Keratinocyte (primary cell): ENCODE measurements around the gene BEND5. TPM values are rescaled to one million over a fixed set of nuclear protein-coding genes. Genes with fewer than 3 reads are reported as not detected.

Experiments
- DNase-seq: peaks from one replicate; pipeline ENCODE4 v3.0.0-alpha.2; 2011; ENCODE audit warnings: low read depth, missing footprints, low spot score
- FAIRE-seq: peaks from 2 replicates; lab custom pipeline; 2011; peaks lifted over from hg19 to GRCh38; lab: Jason Lieb, UNC
- H2AFZ ChIP-seq: 2 replicates; pipeline ENCODE4 v1.6.0; 2012; ENCODE audit warnings: low read length, control low read depth, inconsistent platforms; ENCODE audit not compliant: control insufficient read depth
- H3K27ac ChIP-seq: 2 replicates; pipeline ENCODE4 v1.5.1; 2011; ENCODE audit warnings: low read length; ENCODE audit not compliant: control insufficient read depth, insufficient read depth
- H3K27me3 ChIP-seq: 3 replicates; pipeline ENCODE4 v1.6.0; 2011; ENCODE audit warnings: low read length; ENCODE audit not compliant: control insufficient read depth, insufficient read depth; ENCODE audit errors: extremely low read depth
- H3K36me3 ChIP-seq, 2 experiments: 2 replicates in 1 of 2; 3 replicates in 1 of 2; pipeline ENCODE4 v1.5.1; 2011; ENCODE audit warnings: low read length in 2 of 2, mild to moderate bottlenecking in 1 of 2; ENCODE audit not compliant: control insufficient read depth in 2 of 2, insufficient read depth in 2 of 2; ENCODE audit errors: extremely low read depth in 1 of 2
- H3K4me1 ChIP-seq: 3 replicates; pipeline ENCODE4 v1.5.1; 2011; ENCODE audit warnings: low read length; ENCODE audit not compliant: control insufficient read depth, insufficient read depth; ENCODE audit errors: extremely low read depth
- H3K4me2 ChIP-seq: 3 replicates; pipeline ENCODE4 v1.6.0; 2011; ENCODE audit warnings: low read depth, low read length; ENCODE audit not compliant: control insufficient read depth, insufficient read depth; ENCODE audit errors: extremely low read depth
- H3K4me3 ChIP-seq, 3 experiments: fragments of 200-600 bp in 1 of 3; sonication (generic) in 1 of 3; 2 replicates in 2 of 3; 3 replicates in 1 of 3; pipeline ENCODE4 v1.5.1; 2011 to 2016; ENCODE audit warnings: low read length in 3 of 3, mild to moderate bottlenecking in 3 of 3, control low read depth in 2 of 3, inconsistent platforms in 1 of 3, low read depth in 1 of 3, mixed read lengths in 1 of 3, mixed run types in 1 of 3, moderate library complexity in 1 of 3; ENCODE audit not compliant: control insufficient read depth in 2 of 3, insufficient read depth in 2 of 3; ENCODE audit errors: extremely low read depth in 1 of 3
- H3K79me2 ChIP-seq: 2 replicates; pipeline ENCODE4 v1.6.0; 2012; ENCODE audit warnings: low read length; ENCODE audit not compliant: control insufficient read depth, insufficient read depth
- H3K9ac ChIP-seq: 3 replicates; pipeline ENCODE4 v1.6.0; 2011; ENCODE audit warnings: low read length; ENCODE audit not compliant: control insufficient read depth, insufficient read depth; ENCODE audit errors: extremely low read depth
- H3K9me1 ChIP-seq: 3 replicates; pipeline ENCODE4 v1.6.0; 2011; ENCODE audit warnings: low read length; ENCODE audit not compliant: control insufficient read depth, insufficient read depth; ENCODE audit errors: extremely low read depth
- H3K9me3 ChIP-seq: 2 replicates; pipeline ENCODE4 v1.5.1; 2012; ENCODE audit warnings: low read depth, low read length; ENCODE audit not compliant: control insufficient read depth
- H4K20me1 ChIP-seq: 3 replicates; pipeline ENCODE4 v1.6.0; 2011; ENCODE audit warnings: low read length; ENCODE audit not compliant: control insufficient read depth, insufficient read depth; ENCODE audit errors: extremely low read depth
- EZH2 ChIP-seq: IDR thresholded peaks from one replicate; pipeline ENCODE4 v1.6.1; 2012; ENCODE audit warnings: inconsistent platforms, mild to moderate bottlenecking, low read length, moderate library complexity
- dilution Hi-C: fragments of 300-500 bp; cut with MboI; formaldehyde crosslinking; loops from one replicate; pipeline ENCODE4 v1.7.0; 2020; ENCODE audit warnings: low sequenced_read_pairs; ENCODE audit not compliant: extremely low pct_ligation_motif_present
- polyA plus RNA-seq, 5 experiments: library from polyadenylated mRNA; depleted of rRNA in 3 of 5; stranded (reverse) in 3 of 5; stranded (forward) in 1 of 5; unstranded in 1 of 5; fragments of >200 nt; gene quantifications; 1 replicate in 1 of 5; 2 replicates in 3 of 5; 3 replicates in 1 of 5; pipeline versions ENCODE4 v1.2.1 to v1.2.3, GENCODE V29; 2011 to 2012; ENCODE audit warnings: missing spikeins in 2 of 5, low read depth in 1 of 5, low replicate concordance in 1 of 5
- TF ChIP-seq, protein P1 (sequence below), 3 experiments: IDR thresholded peaks in 1 of 3; conservative IDR thresholded peaks in 1 of 3; optimal IDR thresholded peaks in 1 of 3; 2 replicates in 2 of 3; 3 replicates in 1 of 3; pipeline versions ENCODE3 to v1.5.1; 2011; ENCODE audit warnings: low read length in 3 of 3, mild to moderate bottlenecking in 3 of 3, moderate library complexity in 2 of 3, control low read depth in 1 of 3, inconsistent platforms in 1 of 3; ENCODE audit not compliant: insufficient read depth in 2 of 3; ENCODE audit errors: extremely low read depth in 1 of 3

Gene BEND5
- polyA plus RNA-seq, 1 donor (not counting 4 experiments of a cell fraction or from before 2014, with no cell fraction given): not detected

DNA sequence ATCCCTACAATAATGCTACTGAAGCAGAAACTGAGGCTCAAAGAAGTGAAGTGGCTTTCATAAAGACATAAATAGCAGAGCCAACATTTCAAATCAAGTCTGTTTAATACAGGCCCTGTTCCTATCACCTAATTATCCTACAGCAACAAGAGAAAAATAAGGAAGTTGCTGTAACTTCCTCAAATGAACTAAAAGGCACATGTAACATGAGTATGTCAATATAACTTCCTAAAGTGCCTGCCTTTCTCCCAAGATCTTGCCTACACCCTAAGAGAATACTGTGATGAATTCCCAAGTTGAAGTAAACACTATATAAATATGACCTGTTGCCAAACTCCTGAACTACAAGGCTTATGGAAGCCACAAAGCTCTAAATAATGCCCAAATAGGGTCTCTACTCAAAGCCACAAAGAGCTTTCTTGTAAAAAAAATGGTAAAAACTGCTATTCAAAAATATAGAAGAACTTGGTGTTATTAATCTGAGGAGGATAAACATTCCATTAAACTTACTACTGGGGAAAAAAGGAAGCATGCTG lies 8.6 kb downstream of the BEND5 start:
- dilution Hi-C loops: no loop called here
- FAIRE-seq (no peak), DNase-seq (no peak)
- Histone ChIP-seq H3K9me1 (no peaks in the 10 kb centered on the region), H3K4me2 (no peak overlapping the region), H3K27me3 (peaks cover 5% of the 10 kb centered on the region), H3K4me3 (no peak overlapping the region), H3K36me3 (no peaks in the 10 kb centered on the region), H3K79me2 (no peaks in the 10 kb centered on the region), H4K20me1 (no peaks in the 10 kb centered on the region), H3K27ac (no peak overlapping the region), H2AFZ (no peak overlapping the region), H3K9me3 (no peaks in the 10 kb centered on the region), H3K4me1 (no peaks in the 10 kb centered on the region), H3K9ac (no peak overlapping the region)
- TF ChIP-seq, protein P1, sequence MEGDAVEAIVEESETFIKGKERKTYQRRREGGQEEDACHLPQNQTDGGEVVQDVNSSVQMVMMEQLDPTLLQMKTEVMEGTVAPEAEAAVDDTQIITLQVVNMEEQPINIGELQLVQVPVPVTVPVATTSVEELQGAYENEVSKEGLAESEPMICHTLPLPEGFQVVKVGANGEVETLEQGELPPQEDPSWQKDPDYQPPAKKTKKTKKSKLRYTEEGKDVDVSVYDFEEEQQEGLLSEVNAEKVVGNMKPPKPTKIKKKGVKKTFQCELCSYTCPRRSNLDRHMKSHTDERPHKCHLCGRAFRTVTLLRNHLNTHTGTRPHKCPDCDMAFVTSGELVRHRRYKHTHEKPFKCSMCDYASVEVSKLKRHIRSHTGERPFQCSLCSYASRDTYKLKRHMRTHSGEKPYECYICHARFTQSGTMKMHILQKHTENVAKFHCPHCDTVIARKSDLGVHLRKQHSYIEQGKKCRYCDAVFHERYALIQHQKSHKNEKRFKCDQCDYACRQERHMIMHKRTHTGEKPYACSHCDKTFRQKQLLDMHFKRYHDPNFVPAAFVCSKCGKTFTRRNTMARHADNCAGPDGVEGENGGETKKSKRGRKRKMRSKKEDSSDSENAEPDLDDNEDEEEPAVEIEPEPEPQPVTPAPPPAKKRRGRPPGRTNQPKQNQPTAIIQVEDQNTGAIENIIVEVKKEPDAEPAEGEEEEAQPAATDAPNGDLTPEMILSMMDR (optimal IDR thresholded peaks at IDR 0.05 in 1 of 3, IDR thresholded peaks at IDR 0.05 in 1 of 3, conservative IDR thresholded peaks at IDR 0.05 in 1 of 3; ENCODE audit: extremely low read depth in 1 of 3, insufficient read depth in 2 of 3, low read length in 3 of 3): no peak
- TF ChIP-seq EZH2: no peak

- Histone ChIP-seq H3K4me1 (no peaks in the 10 kb centered on the region), H3K79me2 (no peaks in the 10 kb centered on the region), H3K4me3 (no peak overlapping the region), H3K36me3 (no peaks in the 10 kb centered on the region), H2AFZ (no peak overlapping the region), H3K4me2 (no peak overlapping the region), H4K20me1 (no peaks in the 10 kb centered on the region), H3K9me3 (no peaks in the 10 kb centered on the region), H3K9ac (no peak overlapping the region), H3K9me1 (no peaks in the 10 kb centered on the region), H3K27ac (no peak overlapping the region), H3K27me3 (no peaks in the 10 kb centered on the region)
- dilution Hi-C loops: no loop called here
- FAIRE-seq (no peak), DNase-seq (no peak)
- TF ChIP-seq, protein P1 (optimal IDR thresholded peaks at IDR 0.05 in 1 of 3, IDR thresholded peaks at IDR 0.05 in 1 of 3, conservative IDR thresholded peaks at IDR 0.05 in 1 of 3; ENCODE audit: extremely low read depth in 1 of 3, insufficient read depth in 2 of 3, low read length in 3 of 3): no peak
- no peak for TF ChIP-seq EZH2
Measured at GRCh38 chr1:48765335-48765734, 11.4 kb downstream of the BEND5 start.
